ENCODE data around the gene SH3PXD2A.
"Not testable (repeated sequence)": the region's sequence is repeated elsewhere in the genome, so short reads cannot be mapped to it uniquely, and the experiment has no call there.

Gene SH3PXD2A

GRCh38 chr10:103746598-103746997 lies 108.8 kb downstream of the SH3PXD2A start:
- no peak for DNase-seq

- DNase-seq = no peak
These were observed 109.8 kb downstream of the SH3PXD2A start for GRCh38 chr10:103745341-103746247.

- no peak for DNase-seq
These were observed 112.6 kb downstream of the SH3PXD2A start for GRCh38 chr10:103742824-103743223.

- DNase-seq = no peak
These were observed 114.8 kb downstream of the SH3PXD2A start for GRCh38 chr10:103740611-103741010.

GRCh38 chr10:103739039-103739764 lies 116.2 kb downstream of the SH3PXD2A start:
- peak in 2 of 14 donors; percentile 18 for DNase-seq

GRCh38 chr10:103737735-103738367 lies 117.5 kb downstream of the SH3PXD2A start:
- DNase-seq = no peak

DNA sequence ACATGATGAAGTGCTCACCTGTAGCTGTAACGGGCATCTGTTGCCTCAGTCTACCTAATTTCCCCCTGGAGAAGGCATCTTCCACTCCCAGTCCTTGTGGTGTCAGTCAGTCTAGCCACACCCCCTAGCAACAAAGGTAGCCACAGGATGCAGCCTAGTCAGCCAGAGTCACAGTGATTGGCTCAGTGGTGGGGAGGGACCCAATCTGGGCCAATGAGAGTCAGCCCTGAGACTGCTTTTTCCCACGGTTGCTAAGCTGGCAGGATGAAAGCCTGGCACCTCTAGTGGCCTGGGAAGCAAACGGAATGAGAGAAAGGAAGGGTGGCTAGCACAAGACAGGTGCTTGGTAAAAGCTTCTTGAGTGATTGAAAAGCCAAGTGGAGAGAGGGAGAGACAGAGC lies 118.6 kb downstream of the SH3PXD2A start:
- no peak for DNase-seq

- no peak for DNase-seq
These were observed 119.3 kb downstream of the SH3PXD2A start for GRCh38 chr10:103736044-103736443.

DNA sequence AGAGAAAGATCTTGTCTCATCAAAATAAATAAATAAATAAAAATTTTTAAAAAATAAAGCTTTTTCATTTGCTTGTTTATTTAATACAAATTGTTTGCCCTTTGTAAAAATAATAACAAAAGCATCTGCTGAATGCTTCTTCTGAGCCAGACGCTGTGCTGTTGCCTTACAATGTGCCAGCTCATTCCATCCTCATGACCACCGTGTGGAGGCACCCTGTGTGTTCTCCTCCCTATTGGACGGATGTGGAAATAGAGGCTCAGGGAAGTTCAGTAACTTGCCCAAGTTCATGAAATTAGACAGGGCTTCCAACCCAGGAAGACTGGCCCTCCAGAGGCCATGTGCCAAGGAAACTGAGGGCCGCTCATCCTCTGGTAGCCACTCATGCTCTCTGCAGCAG lies 120.6 kb downstream of the SH3PXD2A start:
- no peak for DNase-seq

DNA sequence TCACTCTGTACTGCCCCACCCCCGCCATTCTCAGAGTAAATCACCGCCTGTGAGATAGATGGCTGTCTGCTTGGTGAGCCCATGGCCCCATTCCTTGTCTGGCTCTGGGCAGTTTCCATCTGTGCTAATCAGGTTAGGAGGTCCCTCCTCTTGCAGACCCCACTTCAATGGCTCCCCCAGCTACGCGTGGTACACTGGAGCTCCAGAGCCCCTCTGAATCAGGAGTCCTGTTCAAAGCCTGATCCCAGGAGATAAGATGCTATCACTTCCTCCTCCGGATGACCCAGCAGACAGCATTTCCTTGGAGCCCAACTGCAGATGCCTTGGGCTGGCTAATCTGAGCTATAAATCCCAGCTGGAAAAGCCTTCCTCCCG lies 122.3 kb downstream of the SH3PXD2A start:
- DNase-seq = no peak

DNA sequence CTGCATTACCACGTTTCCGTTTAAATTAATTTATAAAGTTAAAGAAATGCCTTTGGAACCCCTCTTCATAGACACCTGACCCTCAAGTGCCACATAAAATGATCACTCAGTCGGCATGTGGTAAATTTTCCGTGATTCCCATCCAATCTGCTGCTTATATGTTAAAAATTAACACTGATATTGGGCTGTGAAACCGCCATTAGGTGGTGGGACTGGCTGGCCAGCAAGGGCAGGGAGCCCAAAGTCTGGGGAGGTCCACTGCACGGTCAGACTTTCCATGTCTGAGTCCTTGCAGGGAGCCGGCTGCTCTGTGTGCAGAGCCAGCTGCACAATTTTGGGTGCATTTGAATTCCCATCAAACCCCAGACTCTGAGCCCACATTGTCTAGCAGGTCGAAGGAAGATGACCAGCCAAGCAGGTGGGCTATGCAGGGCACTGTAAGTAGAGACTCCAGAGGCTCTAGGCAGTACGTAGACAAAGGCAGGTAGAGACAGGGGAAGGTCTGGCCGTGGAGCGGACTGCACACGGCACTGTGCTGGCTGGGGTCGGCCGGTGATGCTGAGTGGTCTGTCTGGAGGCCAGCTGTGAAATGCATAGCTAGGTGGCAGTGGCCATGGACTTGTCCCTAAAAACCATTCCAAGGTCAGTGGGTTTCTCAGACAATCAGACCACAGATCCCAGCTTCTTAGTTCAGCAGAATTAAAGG lies 122.9 kb downstream of the SH3PXD2A start:
- DNase-seq = no peak

- no peak for DNase-seq
These were observed 123.6 kb downstream of the SH3PXD2A start for GRCh38 chr10:103731609-103732270.

- DNase-seq = not testable (repeated sequence)
These were observed 124.3 kb downstream of the SH3PXD2A start for GRCh38 chr10:103731026-103731425.

- no peak for DNase-seq
These were observed 125.5 kb downstream of the SH3PXD2A start for GRCh38 chr10:103729851-103730250.

GRCh38 chr10:103727991-103728689 lies 127.2 kb downstream of the SH3PXD2A start:
- no peak for DNase-seq

DNA sequence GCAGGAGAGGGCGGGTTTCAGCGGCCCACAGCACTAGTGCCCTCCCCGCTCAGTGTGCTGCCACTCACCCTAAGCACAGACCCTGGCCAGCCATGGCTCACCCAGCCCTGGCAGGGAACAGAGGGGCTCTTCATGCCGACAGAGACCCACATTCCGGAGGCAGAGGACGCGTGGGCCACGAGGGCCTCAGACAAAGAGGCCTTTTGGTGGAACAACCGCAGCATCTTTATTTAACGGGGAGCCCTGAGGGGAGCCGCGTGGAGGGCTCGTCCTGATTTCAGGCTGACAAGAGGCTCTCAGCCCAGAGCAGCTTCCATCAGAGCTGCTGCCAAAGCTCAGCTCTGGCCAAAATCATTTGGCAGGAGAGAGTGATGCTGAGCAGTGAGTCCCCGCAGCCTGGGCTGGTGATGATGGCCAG lies 127.8 kb downstream of the SH3PXD2A start:
- peak in 12 of 14 donors; percentile 21 to 93 (median 61) for DNase-seq

DNA sequence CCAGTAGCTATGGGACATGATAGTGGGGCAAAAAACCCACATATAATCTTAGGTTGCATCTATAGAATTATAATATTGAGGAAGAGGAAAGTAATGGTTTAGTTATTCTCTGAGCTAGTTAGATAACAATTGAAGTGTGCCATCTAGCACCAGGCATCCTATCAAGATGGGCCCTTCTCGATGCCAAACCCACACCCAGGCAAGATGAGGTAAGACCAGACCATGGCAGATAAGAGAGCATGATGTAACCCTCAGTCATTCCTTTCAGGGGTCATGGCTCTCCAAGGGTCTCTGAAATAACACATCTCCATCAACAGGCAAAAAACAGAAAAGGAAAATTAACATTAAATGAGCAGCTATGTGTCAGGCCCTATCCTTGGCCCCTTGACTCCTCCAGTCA lies 128.7 kb downstream of the SH3PXD2A start:
- no peak for DNase-seq

DNA sequence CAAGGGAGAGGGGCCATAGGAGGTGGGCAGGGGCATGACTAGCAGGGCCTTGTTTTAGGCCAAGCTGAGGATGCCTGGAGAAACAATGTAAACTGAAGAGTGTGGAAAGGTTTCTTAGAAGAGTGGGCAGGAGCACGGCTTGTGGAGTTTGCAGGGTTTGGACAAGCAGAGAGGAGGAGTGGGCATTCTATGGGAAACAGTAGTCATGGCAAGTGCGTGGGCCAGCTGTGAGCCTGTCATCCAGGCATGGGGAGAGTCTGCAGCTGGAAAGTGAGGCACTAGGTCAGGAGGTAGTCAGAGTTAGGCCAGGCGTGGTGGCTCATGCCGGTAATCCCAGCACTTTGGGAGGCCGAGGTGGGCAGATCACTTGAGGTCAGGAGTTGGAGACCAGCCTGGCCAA lies 130.1 kb downstream of the SH3PXD2A start:
- no peak for DNase-seq

DNA sequence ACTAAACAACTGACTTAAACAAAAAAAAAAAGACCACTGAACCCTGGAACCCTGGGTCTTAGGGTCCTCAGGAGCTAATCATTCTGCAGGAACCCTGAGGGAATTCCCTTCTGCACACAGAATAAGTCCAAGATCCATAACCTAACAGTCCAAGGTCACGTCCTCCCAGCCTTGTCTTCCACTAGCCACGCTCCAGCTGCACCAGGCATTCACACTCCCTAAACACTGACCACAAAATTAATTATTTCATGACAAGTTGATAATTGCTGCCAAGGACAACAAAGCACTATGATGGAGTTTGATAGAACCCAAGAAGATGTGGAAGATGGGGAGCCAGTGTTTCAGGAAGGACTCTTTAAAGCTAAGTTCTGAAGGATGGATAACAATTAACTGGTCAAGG lies 130.6 kb downstream of the SH3PXD2A start:
- DNase-seq = no peak

DNA sequence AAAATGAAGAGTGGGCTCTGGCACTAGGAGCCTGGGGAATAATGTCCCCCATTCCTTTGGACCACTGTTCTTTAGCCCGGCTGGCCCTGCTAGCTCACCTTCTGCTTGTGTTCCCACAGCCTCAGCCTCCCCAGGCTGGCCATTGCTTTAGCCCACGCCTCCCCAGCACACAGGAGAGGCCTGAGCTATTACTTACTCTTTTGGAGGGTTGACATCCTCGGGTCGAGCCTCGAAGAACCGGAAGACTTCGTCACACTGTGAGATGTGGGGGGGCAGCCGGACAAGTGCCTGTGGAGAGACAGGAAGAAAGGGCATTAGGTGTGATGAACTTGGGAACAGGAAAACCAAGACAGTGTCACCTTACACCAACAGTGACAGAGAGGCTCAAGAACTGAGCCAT lies 131.3 kb downstream of the SH3PXD2A start:
- no peak for DNase-seq

GRCh38 chr10:103723557-103723956 lies 131.8 kb downstream of the SH3PXD2A start:
- no peak for DNase-seq
